AG20443 (cell line): ENCODE measurements around the gene ASCL3.
"Not testable (repeated sequence)": the region's sequence is repeated elsewhere in the genome, so short reads cannot be mapped to it uniquely, and the experiment has no call there.

Experiments used
- DNase-seq: peaks from one replicate; pipeline ENCODE4 v3.0.0; 2012; ENCODE audit warnings: low spot score, mixed read lengths

Gene ASCL3

GRCh38 chr11:8942518-8943066 lies at the start of gene ASCL3:
Gene ASCL3 (minus strand): TSS chr11:8943016. CDS start chr11:8938161, 4,855 bp downstream.
- no peak for DNase-seq

- DNase-seq: peak; percentile 71
Observed at GRCh38 chr11:8989453-8989852, 46.6 kb upstream of the ASCL3 start.

DNA sequence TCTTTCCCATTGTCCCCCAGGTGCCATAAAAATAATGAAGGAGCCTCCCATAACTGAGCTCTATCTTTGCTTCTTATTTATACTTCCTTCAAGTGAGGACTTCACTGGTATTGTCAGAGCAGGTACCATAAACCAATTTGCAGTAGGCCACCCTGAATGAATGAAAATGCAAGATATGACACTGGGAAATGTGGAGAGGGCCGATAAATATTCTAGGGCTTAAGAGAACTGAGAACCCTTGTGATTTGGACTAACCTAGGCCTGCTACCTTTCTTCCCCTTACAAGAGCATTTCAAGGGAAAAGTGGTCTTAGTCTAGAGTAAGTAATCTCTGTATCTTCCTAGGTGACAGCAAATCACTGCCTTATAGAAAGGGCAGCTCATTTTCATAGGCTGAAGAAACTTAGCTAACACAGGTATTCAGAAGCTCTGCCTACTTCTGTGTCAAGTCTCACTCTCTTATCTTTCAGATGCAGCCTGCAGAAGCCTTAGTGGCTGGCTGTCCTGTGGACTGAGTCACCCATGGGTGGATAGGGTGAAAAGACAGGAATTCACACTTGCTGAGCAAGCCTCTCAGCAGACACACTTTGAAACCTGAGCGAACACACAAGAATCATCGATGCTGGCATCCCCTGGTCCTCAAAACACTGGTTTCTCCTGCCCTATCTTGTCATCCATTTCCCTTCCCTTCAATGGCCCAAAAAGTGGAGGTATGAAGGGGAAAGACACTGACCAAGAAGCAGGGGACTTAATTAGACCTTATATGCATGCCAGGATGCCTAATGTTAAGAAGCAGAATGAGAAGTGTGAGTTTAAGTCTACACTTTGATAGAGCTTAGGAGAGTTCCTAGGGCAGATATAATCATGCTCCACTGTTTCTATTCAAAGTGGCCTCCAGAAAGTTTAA lies 45.8 kb upstream of the ASCL3 start:
- peak; percentile 52 for DNase-seq

GRCh38 chr11:8987446-8987845 lies 44.6 kb upstream of the ASCL3 start:
- DNase-seq: no peak

DNA sequence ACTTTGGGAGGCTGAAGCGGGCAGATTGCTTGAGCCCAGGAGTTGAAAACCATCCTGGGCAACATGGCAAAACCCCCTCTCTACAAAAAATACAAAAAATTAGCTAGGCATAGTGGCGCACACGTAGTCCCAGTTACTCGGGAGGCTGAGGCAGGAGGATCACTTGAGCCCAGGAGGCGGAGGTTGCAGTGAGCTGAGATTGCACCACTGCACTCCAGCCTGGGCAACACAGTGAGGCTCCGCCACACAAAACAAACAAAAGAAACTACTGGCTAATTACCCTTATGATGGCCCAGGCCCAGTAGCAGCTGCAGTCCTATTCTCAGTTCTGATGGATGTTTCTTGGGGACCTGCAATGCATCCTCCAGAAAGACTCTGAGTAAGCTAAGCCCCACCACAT lies 44.0 kb upstream of the ASCL3 start:
- not testable (repeated sequence) for DNase-seq

GRCh38 chr11:8985462-8985861 lies 42.6 kb upstream of the ASCL3 start:
- DNase-seq: no peak

DNA sequence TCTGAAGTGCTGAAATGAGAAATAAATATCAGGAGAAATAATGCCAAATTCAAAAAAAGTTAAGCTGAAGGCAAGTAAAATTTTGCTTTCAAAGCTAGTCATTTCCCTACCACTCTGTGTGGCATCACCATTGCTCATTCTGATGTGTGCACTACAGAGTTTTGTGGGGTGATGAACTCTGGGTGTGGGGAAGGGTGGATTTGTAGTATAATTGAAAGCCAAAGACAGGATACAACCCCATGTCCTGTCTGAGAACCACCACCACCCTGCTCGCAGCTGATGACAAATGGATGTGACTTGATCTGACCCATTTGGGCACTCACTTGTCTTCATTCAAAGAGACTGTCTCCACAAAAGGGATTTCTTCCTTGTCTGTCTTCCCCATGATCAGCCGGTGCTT lies 40.7 kb upstream of the ASCL3 start:
- no peak for DNase-seq

- no peak for DNase-seq
Observed at GRCh38 chr11:8980485-8980884, 37.7 kb upstream of the ASCL3 start.

GRCh38 chr11:8979365-8979764 lies 36.5 kb upstream of the ASCL3 start:
- DNase-seq: not testable (repeated sequence)

GRCh38 chr11:8973121-8973520 lies 30.3 kb upstream of the ASCL3 start:
- DNase-seq: no peak

- no peak for DNase-seq
Observed at GRCh38 chr11:8971924-8972316, 29.1 kb upstream of the ASCL3 start.

DNA sequence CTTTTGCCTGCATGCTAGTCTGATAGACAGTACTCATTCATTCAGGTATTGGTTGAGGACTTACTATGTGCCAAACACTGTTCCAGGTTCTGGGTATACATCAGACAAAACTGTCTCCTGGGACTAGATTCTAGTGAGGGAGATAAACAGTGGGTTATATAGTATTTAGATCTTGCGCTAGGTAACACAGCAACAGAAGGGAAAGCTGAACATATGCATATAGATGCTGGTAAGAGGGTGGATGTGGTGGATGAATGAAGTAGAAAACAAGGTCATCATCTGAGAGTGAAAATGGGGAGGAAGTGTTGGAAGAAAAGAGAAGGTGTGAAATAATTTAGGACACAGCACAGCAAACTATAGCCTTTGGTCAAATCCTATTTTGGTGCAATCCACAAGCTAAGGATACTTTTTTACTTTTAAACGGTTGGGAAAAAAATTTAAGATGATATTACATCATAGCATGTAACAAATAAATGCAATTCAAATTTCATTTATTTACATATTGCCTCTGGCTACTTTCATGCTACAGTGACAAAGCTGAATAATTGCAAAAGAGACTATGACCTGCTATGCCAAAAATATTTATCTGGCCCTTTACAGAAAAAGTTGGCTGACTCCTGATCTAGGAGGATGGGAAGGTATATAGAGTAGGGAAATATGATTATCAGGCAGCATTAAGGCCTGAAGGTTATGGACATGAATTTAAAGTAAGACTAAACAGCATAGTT lies 28.5 kb upstream of the ASCL3 start:
- no peak for DNase-seq

GRCh38 chr11:8967184-8967583 lies 24.4 kb upstream of the ASCL3 start:
- DNase-seq: no peak

- peak; percentile 95 for DNase-seq
Observed at GRCh38 chr11:8964324-8965320, 21.8 kb upstream of the ASCL3 start, which contains the start of gene TMEM9B. Gene TMEM9B (minus strand): TSS chr11:8964442. CDS start chr11:8964313, 129 bp downstream.

- peak; percentile 77 for DNase-seq
Observed at GRCh38 chr11:8963569-8964323, 20.9 kb upstream of the ASCL3 start.

DNA sequence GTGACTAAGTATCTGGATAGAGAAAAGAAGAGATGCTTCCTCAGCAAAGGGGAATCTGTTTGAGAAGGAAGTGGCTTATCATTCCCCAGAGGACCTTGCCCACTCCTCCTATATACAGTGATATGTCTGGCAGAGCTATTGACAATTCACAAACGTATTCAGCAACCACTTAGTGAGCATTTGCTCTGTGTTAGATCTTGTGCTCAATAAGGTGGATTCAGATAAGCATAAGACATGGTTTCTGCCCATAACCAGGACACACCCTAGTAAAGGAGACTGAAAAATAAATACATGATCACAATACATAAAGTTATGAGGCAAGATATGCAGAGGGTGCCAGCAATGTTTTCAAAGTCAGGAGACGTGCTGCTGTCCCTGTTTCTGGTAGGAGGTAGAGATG lies 20.0 kb upstream of the ASCL3 start:
- DNase-seq: no peak

DNA sequence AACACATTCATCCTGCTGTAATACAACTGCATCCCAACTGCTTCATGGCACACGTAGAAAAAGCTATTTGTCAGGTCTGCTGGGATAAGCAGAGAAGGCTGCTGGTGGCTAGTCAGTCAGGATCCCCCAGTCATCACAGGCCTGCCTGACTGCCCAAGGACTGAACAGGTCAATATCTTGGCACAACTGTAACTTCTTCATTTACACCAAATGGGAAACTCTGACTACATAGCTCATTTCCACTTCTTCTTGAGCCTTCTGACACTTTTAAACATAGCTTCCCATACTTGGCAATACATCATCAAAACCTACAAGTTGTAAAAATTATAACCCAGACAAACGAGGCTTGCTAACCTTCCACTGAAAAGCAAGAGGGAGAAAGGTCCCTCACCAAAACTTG lies 18.6 kb upstream of the ASCL3 start:
- DNase-seq: no peak

DNA sequence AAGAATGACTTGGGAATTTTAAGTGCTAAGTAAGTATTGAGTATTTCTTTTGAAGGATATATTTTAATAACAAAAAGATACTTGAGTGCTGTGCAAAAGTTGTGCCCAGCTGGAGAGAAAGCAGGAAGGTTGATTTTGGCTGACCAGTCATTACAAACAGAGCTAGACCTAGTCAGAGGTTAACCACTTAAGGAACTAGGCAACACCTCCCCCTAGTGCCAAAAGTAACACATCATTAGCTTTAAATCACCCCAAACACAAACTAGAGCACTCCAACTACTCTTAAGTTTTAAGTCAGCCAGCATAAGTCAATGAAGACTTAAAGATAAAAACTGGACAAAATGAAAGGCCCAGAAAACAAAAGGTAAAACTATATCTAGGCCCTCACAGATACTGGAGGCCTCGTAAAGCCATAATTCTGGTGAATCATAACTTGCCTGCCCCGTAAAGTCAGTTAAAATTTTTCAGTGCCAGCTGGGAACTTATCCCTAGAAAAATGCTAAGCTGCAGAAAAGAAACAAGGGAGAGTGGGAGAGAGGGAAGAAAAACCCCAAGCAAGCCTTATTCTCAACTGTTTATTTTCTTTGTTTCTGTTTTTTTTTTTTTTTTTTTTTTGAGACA lies 16.8 kb upstream of the ASCL3 start:
- peak; percentile 88 for DNase-seq

- DNase-seq: no peak
Observed at GRCh38 chr11:8956860-8957259, 14.0 kb upstream of the ASCL3 start.

GRCh38 chr11:8948886-8949285 lies 6.1 kb upstream of the ASCL3 start:
- no peak for DNase-seq
